Neuron (in vitro differentiated cells): ENCODE results near the gene PRKCG.

Experiments
- H2AFZ ChIP-seq: one replicate; pipeline ENCODE4 v1.6.1; 2013; ENCODE audit warnings: low read depth, mild to moderate bottlenecking, inconsistent platforms, low read length, moderate library complexity
- H3K27me3 ChIP-seq: one replicate; pipeline ENCODE4 v1.6.1; 2013; ENCODE audit warnings: low read length; ENCODE audit not compliant: insufficient read depth
- H3K36me3 ChIP-seq: one replicate; pipeline ENCODE4 v1.6.1; 2013; ENCODE audit warnings: low read length; ENCODE audit not compliant: insufficient read depth
- H3K4me1 ChIP-seq: one replicate; pipeline ENCODE4 v1.6.1; 2013; ENCODE audit warnings: low read length; ENCODE audit not compliant: insufficient read depth
- H3K4me3 ChIP-seq: 2 replicates; pipeline ENCODE4 v1.5.1; 2013; ENCODE audit warnings: mild to moderate bottlenecking, low read length, moderate library complexity
- H3K9me3 ChIP-seq: one replicate; pipeline ENCODE4 v1.6.1; 2013; ENCODE audit warnings: low read length

The PRKCG gene

DNA sequence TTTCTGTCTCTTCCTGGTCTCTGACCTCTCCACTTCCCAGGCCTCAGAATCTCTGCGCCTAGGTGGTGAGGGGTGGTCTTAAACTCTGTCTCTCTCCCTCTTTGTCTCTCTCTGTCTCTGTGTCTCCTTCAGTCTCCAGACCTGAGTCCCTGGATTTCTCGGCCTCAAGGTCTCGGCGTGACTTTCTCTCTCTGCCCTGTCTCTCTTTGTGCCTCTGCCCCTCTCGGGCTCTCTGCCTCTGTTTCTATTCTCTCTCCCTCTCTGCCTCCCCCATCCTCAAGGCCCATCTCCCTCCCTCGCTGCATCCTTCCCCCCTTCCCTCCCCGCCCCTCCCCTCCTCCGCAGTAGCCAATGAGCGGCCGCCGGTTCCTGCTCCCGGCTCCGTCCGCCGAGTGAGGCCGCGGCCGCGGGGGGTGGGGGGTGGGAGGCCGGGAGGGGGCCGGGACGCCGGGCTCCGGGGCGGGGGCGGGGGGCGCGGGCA, 27.0 kb downstream of the PRKCG start, which contains the start of gene CACNG7:
TSS of gene CACNG7 (plus strand) at position 344 of the 481 bp plus-strand sequence. CDS start 3,554 bp downstream, outside the sequence.
- peak within 1 kb of the TSS; percentile 71 for H2AFZ ChIP-seq
- no peaks in the 10 kb centered on the region for H3K9me3 ChIP-seq
- peak within 1 kb of the TSS; percentile 92 for H3K4me3 ChIP-seq
- peaks cover 7% of the 10 kb centered on the region for H3K36me3 ChIP-seq
- H3K27me3 ChIP-seq, result peaks cover 6% of the 10 kb centered on the region
- peaks cover 24% of the 10 kb centered on the region for H3K4me1 ChIP-seq

DNA sequence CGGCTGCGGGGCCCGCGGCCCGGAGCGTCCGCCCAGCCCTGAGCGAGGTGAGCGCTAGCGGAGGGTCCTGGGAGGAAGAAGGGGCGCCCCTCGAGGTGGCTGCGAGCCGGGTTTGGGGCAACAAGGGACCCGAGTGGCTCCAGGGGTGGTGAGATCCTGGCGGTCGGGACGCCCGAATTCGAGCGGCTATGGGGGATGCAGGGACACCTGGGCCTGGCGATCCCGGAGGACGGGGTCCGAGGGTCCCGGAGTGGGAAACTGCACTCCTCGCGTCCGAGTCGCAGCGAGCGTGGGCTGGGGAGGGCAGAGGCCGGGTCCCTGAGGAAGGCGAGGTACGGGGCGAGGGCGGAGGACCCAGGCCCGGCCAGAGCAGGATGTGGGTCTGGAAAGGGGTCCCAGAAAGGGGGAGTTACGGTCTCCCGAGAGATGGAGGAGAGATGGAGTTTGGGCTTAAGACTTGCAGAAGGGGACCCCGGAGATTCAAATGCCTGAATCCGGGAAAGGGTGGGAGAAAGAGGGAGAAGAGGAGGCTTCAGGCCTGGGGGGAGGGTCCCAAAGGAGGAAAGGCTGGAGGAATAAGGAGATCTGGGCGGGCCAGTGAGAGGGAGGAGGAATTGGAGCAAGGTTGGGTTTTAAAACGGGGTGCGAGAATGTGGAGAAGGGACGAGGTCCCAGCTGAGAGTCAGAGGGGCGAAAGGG, 27.6 kb downstream of the PRKCG start:
- Histone ChIP-seq H3K4me1 (peaks cover 24% of the 10 kb centered on the region), H3K9me3 (no peaks in the 10 kb centered on the region), H3K4me3 (peak overlapping the region; percentile 92), H3K27me3 (peaks cover 6% of the 10 kb centered on the region), H2AFZ (peak overlapping the region; percentile 71), H3K36me3 (peaks cover 12% of the 10 kb centered on the region)

DNA sequence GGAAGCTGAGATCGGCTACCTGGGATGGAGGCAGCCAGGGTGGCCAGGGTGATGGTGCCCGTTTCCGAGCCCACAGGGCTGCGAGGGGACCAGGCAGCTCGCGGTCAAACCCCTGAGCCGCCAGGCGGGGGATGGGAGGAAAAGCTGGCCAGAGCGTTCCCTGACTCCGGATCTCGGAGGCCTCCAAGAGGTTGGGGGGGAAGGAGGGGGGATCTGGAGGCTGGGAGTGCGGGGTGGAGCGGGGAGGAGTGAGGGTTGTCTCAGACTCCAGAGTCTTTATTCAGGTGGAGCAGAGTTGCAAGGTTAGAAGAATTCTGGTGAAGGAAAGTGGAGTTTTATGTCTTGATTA, 28.1 kb downstream of the PRKCG start:
- Histone ChIP-seq H3K27me3 (peaks cover under 1% of the 10 kb centered on the region), H3K9me3 (no peaks in the 10 kb centered on the region), H3K4me3 (peak overlapping the region; percentile 92), H3K36me3 (peaks cover 16% of the 10 kb centered on the region), H3K4me1 (peaks cover 24% of the 10 kb centered on the region), H2AFZ (no peak overlapping the region)

DNA sequence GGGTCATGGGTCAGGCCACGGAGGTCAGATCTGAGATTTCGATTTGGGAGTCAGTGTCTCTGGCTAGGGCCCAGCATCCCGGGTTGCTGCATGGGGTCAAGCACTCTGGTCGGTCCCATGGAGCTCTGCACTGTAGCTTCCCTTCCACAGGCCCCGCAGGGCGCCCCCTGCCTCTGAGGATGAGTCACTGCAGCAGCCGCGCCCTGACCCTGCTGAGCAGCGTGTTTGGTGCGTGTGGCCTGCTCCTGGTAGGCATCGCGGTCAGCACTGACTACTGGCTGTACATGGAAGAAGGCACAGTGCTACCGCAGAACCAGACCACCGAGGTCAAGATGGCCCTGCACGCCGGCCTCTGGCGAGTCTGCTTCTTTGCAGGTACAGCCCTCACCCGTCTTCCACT, 30.7 kb downstream of the PRKCG start:
- Histone ChIP-seq H3K36me3 (peaks cover 38% of the 10 kb centered on the region), H3K9me3 (peaks cover 2% of the 10 kb centered on the region), H3K4me1 (peaks cover 14% of the 10 kb centered on the region), H2AFZ (no peak overlapping the region), H3K27me3 (no peaks in the 10 kb centered on the region), H3K4me3 (no peak overlapping the region)

DNA sequence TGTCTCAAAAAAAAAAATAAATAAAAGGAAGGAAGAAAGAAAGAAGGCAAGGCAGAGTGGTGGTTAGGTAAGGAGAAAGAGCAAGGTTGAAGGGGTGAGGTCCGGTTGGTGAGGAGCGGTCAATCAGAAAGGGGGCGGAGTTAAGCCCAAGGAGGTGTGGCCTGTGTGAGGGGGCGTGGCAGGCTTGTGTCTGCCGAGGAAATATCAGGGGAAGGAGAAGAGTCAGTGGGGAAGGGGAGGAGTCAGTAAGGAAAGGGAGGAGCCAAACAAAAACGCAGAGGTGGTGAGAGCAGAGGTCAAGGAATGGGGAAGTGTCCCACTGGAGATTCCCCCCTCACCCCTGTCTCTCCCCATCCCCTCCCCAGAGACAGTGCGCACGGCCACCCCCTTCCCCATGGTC, 33.0 kb downstream of the PRKCG start:
- Histone ChIP-seq H3K9me3 (peaks cover 5% of the 10 kb centered on the region), H2AFZ (no peak overlapping the region), H3K27me3 (no peaks in the 10 kb centered on the region), H3K4me1 (peaks cover 8% of the 10 kb centered on the region), H3K4me3 (no peak overlapping the region), H3K36me3 (peaks cover 54% of the 10 kb centered on the region)

DNA sequence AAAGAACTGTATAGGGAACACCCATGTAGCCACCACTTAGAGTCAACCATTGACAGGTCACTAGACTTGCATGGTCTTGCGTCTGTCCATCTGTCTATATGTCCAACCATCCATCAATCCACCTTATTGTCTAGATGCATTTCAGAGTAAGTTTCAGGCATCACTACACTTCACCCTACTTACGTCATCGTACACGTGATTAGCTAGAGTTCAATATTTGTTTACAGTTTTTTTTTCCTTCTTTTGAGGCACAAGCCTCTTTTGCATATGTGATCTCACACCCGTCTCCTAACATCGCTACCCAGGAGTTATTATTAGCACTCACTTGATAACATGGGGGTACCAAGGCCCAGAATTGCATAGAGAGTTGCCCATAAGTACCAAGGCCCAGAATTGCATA, 34.0 kb downstream of the PRKCG start:
- H3K27me3 ChIP-seq, result no peaks in the 10 kb centered on the region
- H3K4me3 ChIP-seq, result no peak overlapping the region
- H3K4me1 ChIP-seq, result no peaks in the 10 kb centered on the region
- H3K9me3 ChIP-seq, result peaks cover 5% of the 10 kb centered on the region
- peaks cover 54% of the 10 kb centered on the region for H3K36me3 ChIP-seq
- no peak overlapping the region for H2AFZ ChIP-seq

DNA sequence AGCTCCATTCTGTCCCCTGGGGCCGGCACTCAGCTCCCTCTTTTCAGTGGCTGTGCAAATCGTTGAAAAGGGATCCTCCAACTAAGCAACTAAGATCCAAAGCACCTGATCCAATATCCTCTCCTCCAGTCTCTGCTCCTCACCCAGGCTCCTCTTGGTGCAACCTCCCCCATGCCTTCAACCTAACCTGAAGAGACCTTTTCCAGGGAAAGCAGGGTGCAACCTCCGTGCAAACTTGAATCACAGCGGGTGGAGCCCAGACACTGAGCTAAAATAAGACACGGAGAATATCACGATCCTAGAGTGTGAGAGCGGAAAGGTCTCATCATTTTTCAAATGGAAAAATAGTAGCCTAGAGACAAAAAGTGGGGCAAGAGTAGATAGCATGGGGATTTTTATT, 35.4 kb downstream of the PRKCG start:
- H3K27me3 ChIP-seq, result no peaks in the 10 kb centered on the region
- no peak overlapping the region for H2AFZ ChIP-seq
- no peaks in the 10 kb centered on the region for H3K4me1 ChIP-seq
- peaks cover 5% of the 10 kb centered on the region for H3K9me3 ChIP-seq
- H3K4me3 ChIP-seq, result no peak overlapping the region
- peaks cover 54% of the 10 kb centered on the region for H3K36me3 ChIP-seq

DNA sequence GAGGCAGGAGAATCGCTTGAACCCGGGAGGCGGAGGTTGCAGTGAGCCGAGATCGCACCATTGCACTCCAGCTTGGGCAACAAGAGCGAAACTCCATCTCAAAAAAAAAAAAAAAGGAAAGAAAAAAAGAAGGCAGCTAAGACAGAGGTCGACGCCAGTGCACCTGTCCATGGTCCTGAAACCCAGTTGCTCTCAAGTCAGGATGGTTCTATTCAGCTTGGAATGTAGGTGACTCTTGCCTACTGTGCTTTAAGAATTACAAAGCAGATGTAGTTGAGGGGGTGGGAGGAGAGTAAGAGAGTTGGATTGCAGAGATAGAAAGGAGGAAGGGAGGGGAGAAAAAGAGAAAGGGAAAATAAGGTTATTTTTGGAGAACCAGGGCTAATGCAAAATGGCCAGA, 45.7 kb downstream of the PRKCG start:
- no peak overlapping the region for H3K4me3 ChIP-seq
- H3K9me3 ChIP-seq, result no peaks in the 10 kb centered on the region
- H3K4me1 ChIP-seq, result no peaks in the 10 kb centered on the region
- peaks cover 47% of the 10 kb centered on the region for H3K36me3 ChIP-seq
- H3K27me3 ChIP-seq, result no peaks in the 10 kb centered on the region
- no peak overlapping the region for H2AFZ ChIP-seq

DNA sequence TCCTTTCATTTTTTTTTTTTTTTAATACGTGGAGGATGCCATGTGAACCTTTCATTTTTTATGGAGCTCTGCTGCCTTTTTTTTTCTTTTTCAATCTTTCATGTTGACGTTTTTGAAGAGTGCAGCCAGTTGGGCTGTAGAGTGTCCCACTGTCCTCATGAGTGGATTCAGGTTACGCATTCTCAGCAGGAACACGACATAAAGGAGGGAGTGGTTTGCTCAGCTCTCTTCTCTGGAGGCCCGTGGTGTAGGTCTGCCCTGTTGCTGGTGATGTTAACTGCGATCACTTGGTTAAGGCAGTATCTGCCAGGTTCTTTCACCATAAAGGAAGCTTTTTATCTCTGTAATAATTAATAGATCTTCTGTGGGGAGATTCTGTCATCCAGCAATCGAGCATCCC, 54.0 kb downstream of the PRKCG start:
- Histone ChIP-seq H3K36me3 (peaks cover 54% of the 10 kb centered on the region), H3K9me3 (peaks cover 6% of the 10 kb centered on the region), H3K27me3 (no peaks in the 10 kb centered on the region), H3K4me1 (no peaks in the 10 kb centered on the region), H3K4me3 (no peak overlapping the region), H2AFZ (no peak overlapping the region)

DNA sequence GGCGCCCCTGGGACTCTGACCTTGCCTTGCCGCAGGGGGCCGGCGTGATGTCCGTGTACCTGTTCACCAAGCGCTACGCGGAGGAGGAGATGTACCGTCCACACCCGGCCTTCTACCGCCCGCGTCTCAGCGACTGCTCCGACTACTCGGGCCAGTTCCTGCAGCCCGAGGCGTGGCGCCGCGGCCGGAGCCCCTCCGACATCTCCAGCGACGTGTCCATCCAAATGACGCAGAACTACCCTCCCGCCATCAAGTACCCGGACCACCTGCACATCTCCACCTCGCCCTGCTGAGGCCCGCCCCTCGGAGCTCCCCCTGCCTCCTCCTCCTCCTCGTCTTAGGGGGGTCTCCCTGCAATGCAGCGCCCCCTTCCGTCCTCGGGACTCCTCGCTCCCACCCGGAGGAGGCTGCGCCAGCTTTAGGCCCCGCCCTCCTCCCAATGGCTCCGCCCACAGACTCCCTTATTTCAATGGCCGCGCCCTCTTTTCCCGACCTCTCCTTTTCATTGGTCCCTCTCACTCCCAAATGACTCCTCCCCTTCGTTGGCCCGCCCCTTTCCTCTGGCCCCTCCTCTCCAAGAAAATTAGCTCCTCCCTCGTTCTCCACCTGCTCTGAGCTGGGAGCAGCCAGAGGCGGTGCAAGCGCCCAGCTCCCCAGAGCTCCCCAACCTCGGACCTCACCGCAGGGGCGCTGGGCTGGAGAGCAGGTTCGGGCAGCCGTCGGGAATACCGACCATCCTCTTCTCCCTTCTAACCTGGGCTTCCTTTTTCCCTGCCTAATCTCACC, 60.2 kb downstream of the PRKCG start:
- peaks cover 38% of the 10 kb centered on the region for H3K36me3 ChIP-seq
- no peak overlapping the region for H2AFZ ChIP-seq
- H3K4me3 ChIP-seq, result no peak overlapping the region
- H3K4me1 ChIP-seq, result no peaks in the 10 kb centered on the region
- no peaks in the 10 kb centered on the region for H3K27me3 ChIP-seq
- peaks cover 11% of the 10 kb centered on the region for H3K9me3 ChIP-seq

DNA sequence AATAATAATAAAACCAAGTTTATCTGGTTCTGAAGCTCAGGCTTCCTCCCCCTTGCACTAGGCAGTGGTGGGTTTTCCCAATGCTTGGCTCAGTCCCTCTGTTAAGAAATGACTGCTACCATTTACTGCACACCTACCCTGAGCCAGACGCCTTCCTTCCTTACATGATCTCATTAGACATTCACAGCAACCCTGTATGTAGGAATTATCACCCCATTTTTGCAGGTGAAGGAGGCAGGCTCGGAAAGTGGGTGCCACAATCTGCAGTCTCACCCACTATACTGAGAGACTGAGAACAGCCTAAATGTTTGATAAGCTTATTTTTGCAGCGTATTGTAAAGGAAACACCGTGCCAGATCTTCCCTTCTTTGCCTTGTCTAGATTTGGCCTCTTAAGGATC, 62.4 kb downstream of the PRKCG start:
- H3K27me3 ChIP-seq, result no peaks in the 10 kb centered on the region
- no peak overlapping the region for H3K4me3 ChIP-seq
- H3K9me3 ChIP-seq, result peaks cover 8% of the 10 kb centered on the region

DNA sequence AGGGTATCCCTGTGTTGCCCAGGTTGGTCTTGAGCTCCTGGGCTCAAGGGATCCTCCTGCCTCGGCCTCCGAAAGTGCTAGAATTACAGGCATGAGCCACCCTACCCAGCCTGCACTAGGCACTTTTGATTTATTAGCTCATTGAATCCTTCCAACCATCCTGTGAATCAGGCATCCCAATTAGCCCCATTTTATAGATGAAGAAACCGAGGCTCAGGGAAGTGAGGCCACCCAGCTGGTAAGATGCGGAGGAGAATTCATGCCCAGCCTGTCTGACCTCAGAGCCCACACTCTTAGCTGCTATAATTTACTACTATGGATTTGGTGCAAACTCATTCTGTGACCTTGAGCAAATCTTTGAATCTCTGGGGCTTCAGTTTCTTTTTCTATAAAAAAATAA, 62.9 kb downstream of the PRKCG start:
- no peaks in the 10 kb centered on the region for H3K27me3 ChIP-seq
- H3K9me3 ChIP-seq, result peaks cover 5% of the 10 kb centered on the region
- no peak overlapping the region for H2AFZ ChIP-seq
- no peaks in the 10 kb centered on the region for H3K4me1 ChIP-seq
- no peak overlapping the region for H3K4me3 ChIP-seq
- peaks cover 20% of the 10 kb centered on the region for H3K36me3 ChIP-seq

More for the DNA sequence above, 62.4 kb downstream of the PRKCG start:
- Histone ChIP-seq H2AFZ (no peak overlapping the region), H3K4me1 (no peaks in the 10 kb centered on the region), H3K36me3 (peaks cover 24% of the 10 kb centered on the region)

DNA sequence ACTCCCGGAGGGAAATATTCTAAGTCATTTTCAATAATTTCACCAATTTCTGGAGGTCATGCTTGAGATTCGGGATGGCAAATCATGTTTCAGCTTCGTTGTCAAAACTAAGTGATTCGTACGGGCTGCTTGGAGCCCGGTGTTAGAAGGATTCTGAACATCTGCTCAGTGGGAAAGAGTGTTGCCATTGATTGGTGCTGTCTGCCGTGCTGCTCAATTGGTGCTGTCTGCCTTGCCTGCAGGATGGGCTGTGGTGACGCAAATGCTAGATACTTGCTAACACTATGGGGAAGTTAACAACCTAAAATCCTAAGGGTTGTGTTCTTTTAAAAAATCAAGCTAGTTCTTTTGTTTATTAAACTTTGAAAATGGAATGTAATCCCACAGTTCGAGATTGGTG, 63.4 kb downstream of the PRKCG start:
- Histone ChIP-seq H3K4me3 (peak overlapping the region; percentile 38), H3K9me3 (peaks cover 5% of the 10 kb centered on the region), H3K36me3 (peaks cover 15% of the 10 kb centered on the region), H3K4me1 (no peaks in the 10 kb centered on the region), H3K27me3 (no peaks in the 10 kb centered on the region), H2AFZ (no peak overlapping the region)
